OCI-LY1 (cell line): ENCODE data around the gene PRR22.

Source experiments
- CTCF ChIP-seq: fragments of 200-600 bp; sonication (generic), shearing (Covaris generic); IDR thresholded peaks from 2 replicates; pipeline ENCODE4 v1.5.1; 2017; ENCODE audit warnings: mild to moderate bottlenecking, antibody characterized with exemption, low read length, moderate library complexity, mixed read lengths
- EZH2 ChIP-seq: fragments of 200-600 bp; sonication (generic), shearing (Covaris generic); IDR thresholded peaks from 2 replicates; pipeline ENCODE4 v1.8.0; 2017; ENCODE audit warnings: borderline replicate concordance, mixed run types, mild to moderate bottlenecking, antibody characterized with exemption, low read length, moderate library complexity, mixed read lengths

- TF ChIP-seq CTCF, result no peak
- no peak for TF ChIP-seq EZH2
Observed at GRCh38 chr19:5738423-5738822, 46.1 kb downstream of the PRR22 start.
